HG03469 (cell line): Measurements from ENCODE around the gene CIITA.
"Not testable (repeated sequence)": the region's sequence is repeated elsewhere in the genome, so short reads cannot be mapped to it uniquely, and the experiment has no call there.

Experiments used
- ATAC-seq: cut with Tn5 transposase; IDR thresholded peaks from one replicate; pipeline ENCODE4 v1.9.1; 2021; ENCODE audit warnings: mild to moderate bottlenecking, moderate library complexity, moderate number of reproducible peaks; ENCODE audit not compliant: unreplicated experiment

The CIITA gene

DNA sequence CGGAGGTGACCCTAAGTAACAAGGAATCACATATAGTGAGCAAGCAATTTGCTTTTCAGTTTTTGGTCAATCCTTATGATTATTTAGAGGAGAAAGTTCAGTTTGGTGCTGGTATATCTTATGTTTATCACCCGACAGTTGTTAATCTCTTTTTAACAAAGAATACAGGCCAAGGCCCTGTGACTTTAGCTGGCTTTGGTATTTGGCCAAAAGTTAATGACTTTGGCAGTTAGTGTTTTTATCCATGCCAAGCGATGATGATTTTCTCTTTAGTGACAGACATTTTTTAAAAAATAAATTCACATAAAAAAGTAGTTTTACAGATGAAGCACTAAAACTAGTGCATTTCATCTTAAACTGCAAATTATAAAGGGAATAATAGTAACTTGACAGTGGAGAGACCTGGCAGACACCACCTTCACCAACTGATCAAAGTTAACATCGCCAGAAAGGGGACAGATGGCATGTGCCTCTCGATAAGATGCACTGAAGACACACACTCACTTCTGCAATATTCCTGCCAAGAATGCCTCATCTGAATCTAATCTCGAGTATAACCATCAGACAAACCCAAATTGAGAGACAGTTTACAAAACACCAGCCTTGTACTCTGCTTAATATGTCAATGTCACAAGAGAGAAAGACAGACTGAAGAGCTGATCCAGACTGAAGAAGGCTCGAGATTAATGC, 58.4 kb downstream of the CIITA start:
- no peak for ATAC-seq

- ATAC-seq: no peak
These were observed 59.4 kb downstream of the CIITA start for GRCh38 chr16:10936272-10936984.

GRCh38 chr16:10937068-10937859, 60.3 kb downstream of the CIITA start:
- ATAC-seq: no peak

DNA sequence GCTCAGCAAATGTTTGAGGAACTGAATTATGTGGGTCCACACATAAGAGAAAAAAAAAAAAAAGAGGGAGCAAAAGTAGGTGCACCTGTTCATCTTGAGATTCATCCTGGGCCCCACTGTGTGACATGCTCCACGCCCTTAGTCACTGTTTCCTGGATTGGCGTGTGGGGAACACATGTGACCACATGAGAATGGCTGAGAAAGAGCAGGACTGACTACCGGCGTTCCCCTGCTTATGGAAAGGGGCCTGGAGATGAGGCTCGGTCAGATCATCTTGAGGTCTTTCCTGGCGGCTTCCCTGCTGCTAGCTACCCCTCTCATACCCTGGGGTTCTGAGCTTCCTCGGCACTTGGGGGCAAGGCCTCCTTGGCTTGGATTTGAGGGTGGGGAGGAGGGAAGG, 61.3 kb downstream of the CIITA start:
- ATAC-seq: no peak

DNA sequence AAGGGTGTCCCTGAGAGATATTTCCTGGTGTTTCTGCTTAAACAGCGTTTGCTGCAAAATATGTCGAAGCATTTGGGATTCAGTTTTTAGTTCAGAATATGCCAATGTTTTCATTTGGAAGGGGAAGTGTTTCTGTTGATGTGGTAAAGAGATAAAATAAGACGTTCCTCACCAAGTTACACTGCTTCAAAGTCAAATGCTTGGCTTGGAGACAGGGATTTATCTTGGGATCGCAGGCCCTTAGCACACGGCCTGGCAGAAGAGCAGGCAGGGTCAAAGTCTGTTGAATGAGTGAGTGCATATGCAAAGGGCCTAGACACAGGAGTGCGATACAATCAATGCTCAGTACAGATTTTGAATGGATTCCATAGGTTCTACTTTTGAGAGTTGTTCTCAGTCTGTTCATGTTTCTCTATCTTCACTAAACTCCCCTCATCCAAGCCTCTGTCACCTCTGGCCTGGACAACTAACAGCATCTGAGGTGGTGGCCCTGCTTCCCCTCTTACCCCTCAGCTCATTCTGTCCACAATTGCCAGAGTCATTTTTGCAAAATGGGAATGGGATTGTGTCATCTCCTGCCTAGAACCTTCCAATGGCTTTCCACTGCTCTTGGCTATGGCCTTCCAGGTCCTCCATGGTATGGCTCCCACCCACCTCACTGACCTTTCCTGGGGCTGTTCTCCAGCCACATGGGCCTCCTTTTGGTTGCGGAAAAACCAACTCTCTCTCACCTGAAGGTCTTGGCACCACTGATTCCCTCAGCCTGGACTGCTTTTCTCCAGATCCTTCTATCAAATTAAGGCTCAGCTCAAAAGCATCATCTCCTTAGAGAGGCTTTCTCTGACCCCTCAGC, 62.0 kb downstream of the CIITA start:
- ATAC-seq: no peak

- no peak for ATAC-seq
These were observed 62.7 kb downstream of the CIITA start for GRCh38 chr16:10939649-10940234.

- no peak for ATAC-seq
These were observed 63.6 kb downstream of the CIITA start for GRCh38 chr16:10940501-10941079.

DNA sequence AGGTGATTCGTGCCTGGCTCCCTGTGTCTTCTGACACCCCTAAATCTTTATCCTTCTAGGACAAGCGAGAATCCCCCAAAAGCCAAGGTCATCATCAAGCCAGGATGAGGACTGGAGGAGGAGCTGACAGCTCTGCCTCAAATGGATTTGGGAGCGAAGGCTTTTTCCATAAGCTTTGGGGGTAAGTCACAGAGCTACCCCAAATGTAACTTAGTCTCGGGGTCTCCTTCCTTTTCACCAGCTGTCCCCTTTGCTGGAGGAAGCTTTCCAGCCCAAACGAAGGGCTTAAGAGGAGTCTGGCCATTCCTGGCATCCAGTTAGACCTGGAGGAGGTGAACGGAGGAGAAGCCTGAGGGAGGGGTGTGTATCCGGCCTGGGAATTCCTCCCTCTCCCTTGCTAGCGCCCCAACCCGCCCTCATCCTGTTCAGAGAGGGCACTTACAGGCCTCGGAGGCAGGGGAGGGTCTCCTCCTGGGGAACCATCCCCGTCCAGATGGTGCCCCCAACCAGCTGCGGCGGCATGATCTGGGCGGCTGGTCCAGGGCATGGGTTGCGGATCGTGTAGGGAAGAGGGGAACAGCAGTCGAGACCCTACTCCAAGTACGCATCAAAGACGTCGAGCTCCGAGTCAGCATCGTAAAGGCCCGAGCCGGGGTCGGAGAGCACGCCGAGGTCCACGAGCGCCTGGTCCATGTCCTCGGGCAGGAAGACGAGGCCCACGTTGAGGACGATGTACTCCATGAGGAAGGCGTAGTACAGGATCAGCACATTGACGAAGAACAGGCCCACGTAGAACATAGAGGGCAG, 64.3 kb downstream of the CIITA start:
- ATAC-seq: no peak

GRCh38 chr16:10941935-10942351, 64.9 kb downstream of the CIITA start:
- not testable (repeated sequence) for ATAC-seq

DNA sequence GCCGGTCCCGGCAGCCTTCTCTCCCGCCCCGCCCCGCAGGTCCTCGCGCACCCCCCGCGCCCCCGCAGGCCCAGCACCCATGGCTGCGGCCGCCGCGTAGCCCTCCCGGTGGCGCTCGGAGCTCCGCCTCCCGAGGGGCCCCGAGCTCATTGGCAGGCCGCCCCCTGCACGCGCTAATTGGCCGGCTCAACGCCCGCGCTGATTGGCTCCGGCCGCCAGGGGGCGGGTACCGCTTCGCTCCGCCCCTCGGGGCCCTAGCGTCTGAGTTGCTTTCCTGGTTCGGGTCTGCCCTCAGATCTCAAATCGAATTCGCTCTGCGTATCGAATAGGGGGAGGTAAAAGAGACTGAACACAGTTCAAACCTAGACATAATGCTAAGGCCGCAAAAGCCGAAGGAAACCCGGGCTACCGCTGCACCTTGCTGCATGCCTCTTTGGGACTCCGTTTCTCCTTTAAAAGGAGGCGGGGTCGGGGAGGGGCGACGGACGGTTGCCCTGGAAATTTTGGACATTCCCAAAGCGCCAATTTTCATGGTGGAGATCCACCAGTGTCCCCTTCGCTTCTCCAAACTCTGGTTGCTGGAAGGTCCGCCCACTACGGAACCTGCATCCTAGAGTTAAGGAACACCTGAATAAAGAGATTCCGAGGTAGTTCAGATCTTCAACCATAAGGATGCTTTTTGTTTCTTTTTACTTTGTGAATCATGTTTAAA, 65.5 kb downstream of the CIITA start, which contains the start of gene DEXI:
DEXI (minus strand) TSS at position 117 of the 712 bp plus-strand sequence. CDS start 463 bp downstream, outside the sequence.
- ATAC-seq: peak; percentile 45

- ATAC-seq: no peak
These were observed 66.0 kb downstream of the CIITA start for GRCh38 chr16:10943064-10943353.

DNA sequence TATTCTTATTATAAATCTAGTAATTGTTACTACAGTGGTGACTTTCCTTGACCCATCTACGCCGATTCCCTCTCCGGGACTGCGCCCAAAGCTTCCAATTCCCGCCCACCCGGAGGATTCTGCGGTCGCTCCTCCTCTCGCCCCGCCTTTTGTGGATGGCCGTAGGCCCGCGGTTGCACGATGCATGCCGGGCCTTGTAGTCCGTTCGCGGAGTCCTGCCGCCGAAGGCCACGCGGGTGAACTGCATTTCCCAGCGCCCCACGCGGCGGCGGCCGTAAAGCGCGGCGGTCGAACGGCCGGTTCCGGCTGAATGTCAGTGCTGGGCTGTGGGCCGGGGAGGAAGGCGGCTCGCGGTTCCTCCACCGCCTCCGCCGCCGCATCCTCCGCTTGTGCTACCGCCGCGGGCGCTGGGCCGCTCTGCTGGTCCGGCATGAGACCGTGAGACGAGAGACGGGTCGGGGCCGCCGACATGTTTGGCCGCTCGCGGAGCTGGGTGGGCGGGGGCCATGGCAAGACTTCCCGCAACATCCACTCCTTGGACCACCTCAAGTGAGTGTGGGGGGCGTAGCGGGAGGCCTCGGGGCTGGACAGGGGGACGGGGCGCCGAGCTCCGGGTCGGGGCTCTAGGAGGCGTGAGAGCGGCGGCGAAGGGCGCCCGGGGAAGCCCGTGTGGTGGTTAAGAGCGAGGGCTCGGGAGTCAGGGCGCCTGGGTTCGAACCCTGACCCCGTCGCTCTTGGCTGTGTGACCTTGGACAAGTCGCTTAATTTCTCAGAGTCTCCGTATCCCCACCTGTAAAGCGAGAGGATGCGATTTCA, 67.5 kb downstream of the CIITA start, which contains the start of gene CLEC16A:
CLEC16A (plus strand) TSS at position 316 of the 816 bp plus-strand sequence; CDS start at position 470, 154 bp downstream.
- ATAC-seq: peak; percentile 58

- no peak for ATAC-seq
These were observed 68.2 kb downstream of the CIITA start for GRCh38 chr16:10945065-10945787.

DNA sequence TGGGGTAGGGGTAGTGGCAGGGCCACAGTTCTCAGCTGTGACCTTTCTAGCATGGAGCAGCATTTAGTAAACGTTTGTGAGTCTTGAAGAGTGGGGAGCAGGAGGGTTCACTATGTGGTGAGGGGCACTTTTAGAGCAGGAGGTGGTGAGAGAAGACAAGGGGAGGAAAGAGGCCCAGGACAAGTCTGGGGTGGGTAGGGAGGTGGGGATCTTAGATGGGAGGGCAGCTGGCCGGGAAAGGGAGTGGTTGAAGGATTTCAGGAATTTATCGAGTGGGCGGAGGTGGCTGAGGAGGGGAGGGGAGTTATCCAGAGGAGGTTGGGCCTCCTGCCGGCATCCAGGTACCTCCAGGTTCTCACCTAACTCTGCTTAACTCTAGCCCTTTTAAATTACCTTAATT, 69.3 kb downstream of the CIITA start:
- ATAC-seq: no peak

DNA sequence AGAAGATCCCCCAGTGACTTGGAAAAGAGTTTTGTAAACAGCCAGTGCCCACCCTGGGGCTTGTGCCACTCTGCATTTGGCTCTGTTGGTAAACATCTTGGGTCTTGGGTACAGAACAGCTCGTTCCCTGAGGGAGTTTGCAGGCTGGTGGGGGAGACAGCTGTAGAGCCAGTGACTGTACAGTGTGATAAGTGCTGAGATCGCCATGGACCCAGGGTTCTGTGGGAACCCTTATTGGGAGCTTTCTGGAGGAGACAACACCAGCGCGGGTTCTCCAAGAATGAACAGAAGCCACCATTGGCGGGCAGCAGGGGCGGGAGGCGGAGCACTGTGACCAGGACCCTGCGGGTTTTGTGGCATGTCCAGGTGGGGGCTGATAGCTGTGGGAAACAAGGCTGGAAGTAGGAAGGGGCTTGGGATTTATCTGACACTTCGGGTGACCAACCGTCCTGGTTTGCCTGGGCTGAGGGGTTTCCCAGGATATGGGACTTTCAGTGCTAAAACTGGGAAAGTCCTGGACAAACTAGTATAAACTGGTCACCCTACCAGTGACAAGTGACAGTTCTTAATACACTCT, 70.3 kb downstream of the CIITA start:
- ATAC-seq: no peak

GRCh38 chr16:10949424-10949970, 72.5 kb downstream of the CIITA start:
- ATAC-seq: peak; percentile 64
